ENCODE results near the gene GCH1.

GCH1 gene

GRCh38 chr14:54844479-54844878 is 58.1 kb downstream of the GCH1 start:
- Histone ChIP-seq H3K27me3 (ENCODE audit: insufficient read depth, poor library complexity, severe bottlenecking) (no peaks in the 10 kb centered on the region), H3K4me1 (ENCODE audit: insufficient read depth, poor library complexity, severe bottlenecking) (no peaks in the 10 kb centered on the region), H3K27ac (ENCODE audit: poor library complexity, severe bottlenecking) (no peak overlapping the region), H3K36me3 (ENCODE audit: low read depth) (no peaks in the 10 kb centered on the region), H3K4me3 (ENCODE audit: severe bottlenecking) (no peak overlapping the region), H3K9me3 (ENCODE audit: severe bottlenecking) (no peaks in the 10 kb centered on the region)
- ATAC-seq (ENCODE audit: low read depth) (no peak), DNase-seq (ENCODE audit: low spot score) (no peak)
- TF ChIP-seq CTCF (IDR thresholded peaks at IDR 0.05; ENCODE audit: poor library complexity, severe bottlenecking) = no peak

GRCh38 chr14:54840798-54841197 is 61.8 kb downstream of the GCH1 start:
- Histone ChIP-seq H3K27ac (ENCODE audit: poor library complexity, severe bottlenecking) (no peak overlapping the region), H3K9me3 (ENCODE audit: severe bottlenecking) (no peaks in the 10 kb centered on the region), H3K36me3 (ENCODE audit: low read depth) (no peaks in the 10 kb centered on the region), H3K4me1 (ENCODE audit: insufficient read depth, poor library complexity, severe bottlenecking) (no peaks in the 10 kb centered on the region), H3K4me3 (ENCODE audit: severe bottlenecking) (no peak overlapping the region), H3K27me3 (ENCODE audit: insufficient read depth, poor library complexity, severe bottlenecking) (no peaks in the 10 kb centered on the region)
- no peak for ATAC-seq (ENCODE audit: low read depth)
- TF ChIP-seq CTCF (IDR thresholded peaks at IDR 0.05; ENCODE audit: poor library complexity, severe bottlenecking) = no peak
- no peak for DNase-seq (ENCODE audit: low spot score)

- Histone ChIP-seq H3K4me1 (ENCODE audit: insufficient read depth, poor library complexity, severe bottlenecking) (no peaks in the 10 kb centered on the region), H3K36me3 (ENCODE audit: low read depth) (no peaks in the 10 kb centered on the region), H3K27me3 (ENCODE audit: insufficient read depth, poor library complexity, severe bottlenecking) (no peaks in the 10 kb centered on the region), H3K27ac (ENCODE audit: poor library complexity, severe bottlenecking) (no peak overlapping the region), H3K4me3 (ENCODE audit: severe bottlenecking) (no peak overlapping the region), H3K9me3 (ENCODE audit: severe bottlenecking) (no peaks in the 10 kb centered on the region)
- no peak for TF ChIP-seq CTCF (IDR thresholded peaks at IDR 0.05; ENCODE audit: poor library complexity, severe bottlenecking)
- ATAC-seq (ENCODE audit: low read depth) = no peak
- no peak for DNase-seq (ENCODE audit: low spot score)
Observed at GRCh38 chr14:54840336-54840735, 62.3 kb downstream of the GCH1 start.

- ATAC-seq (ENCODE audit: low read depth) (peak; percentile 59; the same call in 1 of the 3 replicates), DNase-seq (ENCODE audit: low spot score) (no peak)
- Histone ChIP-seq H3K9me3 (ENCODE audit: severe bottlenecking) (no peaks in the 10 kb centered on the region), H3K27ac (ENCODE audit: poor library complexity, severe bottlenecking) (no peak overlapping the region), H3K36me3 (ENCODE audit: low read depth) (no peaks in the 10 kb centered on the region), H3K27me3 (ENCODE audit: insufficient read depth, poor library complexity, severe bottlenecking) (no peaks in the 10 kb centered on the region), H3K4me1 (ENCODE audit: insufficient read depth, poor library complexity, severe bottlenecking) (no peaks in the 10 kb centered on the region), H3K4me3 (ENCODE audit: severe bottlenecking) (no peak overlapping the region)
- TF ChIP-seq CTCF (IDR thresholded peaks at IDR 0.05; ENCODE audit: poor library complexity, severe bottlenecking) = no peak
Observed at GRCh38 chr14:54839701-54840119, 62.9 kb downstream of the GCH1 start.

- Histone ChIP-seq H3K9me3 (ENCODE audit: severe bottlenecking) (no peaks in the 10 kb centered on the region), H3K4me3 (ENCODE audit: severe bottlenecking) (no peak overlapping the region), H3K27ac (ENCODE audit: poor library complexity, severe bottlenecking) (no peak overlapping the region), H3K36me3 (ENCODE audit: low read depth) (no peaks in the 10 kb centered on the region), H3K27me3 (ENCODE audit: insufficient read depth, poor library complexity, severe bottlenecking) (no peaks in the 10 kb centered on the region), H3K4me1 (ENCODE audit: insufficient read depth, poor library complexity, severe bottlenecking) (no peaks in the 10 kb centered on the region)
- no peak for DNase-seq (ENCODE audit: low spot score)
- TF ChIP-seq CTCF (IDR thresholded peaks at IDR 0.05; ENCODE audit: poor library complexity, severe bottlenecking) = no peak
- no peak for ATAC-seq (ENCODE audit: low read depth)
Observed at GRCh38 chr14:54838931-54839512, 63.6 kb downstream of the GCH1 start.
